DOHH2 (cell line): ENCODE results near the gene COG6.

ENCODE experiments used
- CTCF ChIP-seq: fragments of 200-600 bp; sonication (generic); IDR thresholded peaks from one replicate; pipeline ENCODE4 v1.5.1; 2014; ENCODE audit warnings: antibody characterized with exemption, mild to moderate bottlenecking, low read depth, low read length; ENCODE audit not compliant: poor library complexity, severe bottlenecking
- EZH2phosphoT487 ChIP-seq: fragments of 200-600 bp; sonication (generic); IDR thresholded peaks from 2 replicates; pipeline ENCODE4 v1.6.1; 2017; ENCODE audit warnings: borderline replicate concordance, mild to moderate bottlenecking, antibody characterized with exemption, low read length, moderate library complexity, mixed read lengths

GRCh38 chr13:39786091-39786490 is 130.6 kb downstream of the COG6 start:
- TF ChIP-seq CTCF (no peak), EZH2phosphoT487 (no peak)
